Fibroblast of pulmonary artery (primary cell): ENCODE data around the gene DCST1.

Experiments used
- DNase-seq: peaks from one replicate; pipeline ENCODE4 v3.0.0-alpha.2; 2010; ENCODE audit warnings: low read depth
- H3K4me3 ChIP-seq: replicated peaks from 2 replicates; pipeline ENCODE4 v1.5.1; 2011; ENCODE audit warnings: low read depth, mild to moderate bottlenecking, control low read depth, low read length, moderate library complexity
- TF ChIP-seq, protein P1 (sequence below): IDR thresholded peaks from 2 replicates; pipeline ENCODE4 v1.5.1; 2011; ENCODE audit warnings: mild to moderate bottlenecking, control low read depth, low read length, inconsistent platforms; ENCODE audit errors: missing control alignments

DCST1 gene

DNA sequence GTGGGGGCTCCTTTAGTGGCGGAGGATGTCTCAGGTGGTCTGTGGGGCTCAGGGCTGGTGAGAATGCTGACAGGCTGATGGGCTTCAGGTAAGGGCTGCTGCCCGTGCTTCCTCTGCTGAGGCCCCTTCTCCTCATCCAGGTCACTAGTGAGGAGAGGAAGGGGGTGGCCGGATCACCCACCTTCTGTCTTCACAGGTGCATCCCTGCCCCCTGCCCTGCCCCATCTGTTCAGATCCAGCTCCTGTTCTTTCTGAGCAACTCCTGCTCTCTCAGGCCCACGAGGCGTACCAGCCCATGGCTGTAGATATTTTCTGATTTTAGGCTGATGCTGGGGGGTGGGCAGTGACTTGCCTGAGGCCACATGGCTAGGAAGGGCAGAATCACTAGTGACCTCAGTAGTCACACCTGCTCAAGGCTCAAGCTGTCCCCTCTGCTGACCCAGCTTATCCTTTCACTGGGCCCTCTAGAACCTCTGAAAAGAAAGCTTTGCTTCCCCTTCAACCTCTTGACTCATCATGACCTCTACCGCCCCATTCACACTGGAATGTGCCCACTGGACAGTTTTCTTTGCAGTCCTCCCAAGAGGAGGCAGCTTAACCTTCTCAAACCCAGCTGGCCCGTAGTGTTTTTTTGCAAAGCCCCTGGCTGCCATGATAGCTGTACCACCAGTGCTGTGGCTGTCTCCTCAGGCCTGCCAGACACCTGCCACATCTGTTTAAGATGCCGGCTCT, 14.8 kb upstream of the DCST1 start:
- H3K4me3 ChIP-seq: no peak overlapping the region
- DNase-seq: no peak

DNA sequence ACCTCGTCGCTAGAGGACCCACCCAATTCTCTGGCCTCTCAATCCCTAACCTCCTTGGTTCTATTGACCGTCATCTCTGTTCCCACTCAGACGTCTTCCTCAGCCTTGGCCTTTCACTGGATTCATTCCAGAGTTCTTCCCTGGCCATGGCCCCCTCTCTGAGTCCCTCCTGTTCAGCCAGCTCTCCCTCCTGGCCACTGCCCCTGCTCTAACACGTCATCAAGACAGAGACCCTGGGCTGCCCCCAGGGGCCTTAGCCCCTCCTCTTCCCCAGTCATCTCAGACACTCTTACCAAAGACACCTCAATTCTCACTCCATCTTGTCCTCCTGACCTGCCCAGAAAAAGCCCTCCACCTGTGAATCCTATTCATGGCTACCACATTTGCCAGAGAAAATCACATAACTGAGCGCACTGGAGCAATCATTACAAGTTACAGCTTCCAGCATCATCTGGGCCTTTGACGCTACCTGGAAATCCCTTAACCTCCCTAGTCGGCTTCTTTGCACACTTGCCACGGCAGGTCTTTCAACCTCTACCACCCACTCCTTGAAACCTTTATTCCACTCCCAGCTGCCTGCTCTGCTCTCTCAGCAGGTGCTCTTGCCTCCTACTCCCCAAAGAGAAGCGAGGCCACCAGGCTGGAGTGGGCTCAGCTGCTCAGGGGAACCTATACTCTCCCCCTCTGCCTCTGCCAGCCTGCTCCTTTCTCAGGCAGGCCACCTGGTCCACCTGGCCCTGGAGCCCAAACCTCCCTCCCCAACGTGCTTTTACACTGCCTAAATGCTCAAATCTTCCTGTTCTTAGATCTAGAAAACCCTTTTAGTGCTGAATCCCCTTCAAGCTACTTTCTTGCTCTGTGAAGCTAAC, 14.0 kb upstream of the DCST1 start:
- TF ChIP-seq, protein P1, sequence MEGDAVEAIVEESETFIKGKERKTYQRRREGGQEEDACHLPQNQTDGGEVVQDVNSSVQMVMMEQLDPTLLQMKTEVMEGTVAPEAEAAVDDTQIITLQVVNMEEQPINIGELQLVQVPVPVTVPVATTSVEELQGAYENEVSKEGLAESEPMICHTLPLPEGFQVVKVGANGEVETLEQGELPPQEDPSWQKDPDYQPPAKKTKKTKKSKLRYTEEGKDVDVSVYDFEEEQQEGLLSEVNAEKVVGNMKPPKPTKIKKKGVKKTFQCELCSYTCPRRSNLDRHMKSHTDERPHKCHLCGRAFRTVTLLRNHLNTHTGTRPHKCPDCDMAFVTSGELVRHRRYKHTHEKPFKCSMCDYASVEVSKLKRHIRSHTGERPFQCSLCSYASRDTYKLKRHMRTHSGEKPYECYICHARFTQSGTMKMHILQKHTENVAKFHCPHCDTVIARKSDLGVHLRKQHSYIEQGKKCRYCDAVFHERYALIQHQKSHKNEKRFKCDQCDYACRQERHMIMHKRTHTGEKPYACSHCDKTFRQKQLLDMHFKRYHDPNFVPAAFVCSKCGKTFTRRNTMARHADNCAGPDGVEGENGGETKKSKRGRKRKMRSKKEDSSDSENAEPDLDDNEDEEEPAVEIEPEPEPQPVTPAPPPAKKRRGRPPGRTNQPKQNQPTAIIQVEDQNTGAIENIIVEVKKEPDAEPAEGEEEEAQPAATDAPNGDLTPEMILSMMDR: no peak
- no peak for DNase-seq
- H3K4me3 ChIP-seq: no peak overlapping the region

More for the DNA sequence above, 14.8 kb upstream of the DCST1 start:
- TF ChIP-seq, protein P1: no peak

DNA sequence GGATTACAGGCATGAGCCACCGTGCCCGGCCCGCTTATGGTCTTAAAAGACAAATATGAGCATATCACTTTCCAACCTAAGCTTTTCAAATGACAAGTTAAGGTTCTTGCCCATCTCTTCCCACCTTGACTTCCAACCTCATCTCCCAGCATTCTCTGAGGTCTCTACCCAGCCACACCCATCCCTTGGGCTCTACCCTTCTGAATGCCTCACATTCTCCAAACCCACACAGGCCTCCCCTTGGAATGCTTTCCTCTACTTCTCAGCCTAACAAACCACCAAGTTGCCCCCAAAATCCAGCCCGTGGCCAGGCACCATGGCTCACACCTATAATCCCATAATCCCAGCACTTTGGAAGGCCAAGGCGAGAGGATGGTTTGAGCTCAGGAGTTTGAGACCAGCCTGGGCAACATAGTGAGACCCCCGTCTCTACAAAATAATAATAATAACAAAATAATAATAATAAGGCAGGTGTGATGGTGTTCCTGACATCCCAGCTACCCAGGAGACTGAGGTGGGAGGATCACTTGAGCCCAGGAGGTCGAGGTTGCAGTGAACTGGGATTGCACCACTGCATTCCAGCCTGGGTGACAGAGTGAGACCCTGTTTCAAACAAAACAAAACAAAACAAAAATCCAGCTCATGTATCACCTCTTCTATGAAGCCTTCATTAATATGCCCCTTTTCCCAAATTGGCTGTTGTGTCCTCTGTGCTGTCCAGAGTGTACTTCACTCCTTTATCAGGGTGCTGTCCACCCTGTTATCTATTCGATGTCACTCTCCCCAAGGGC, 11.3 kb upstream of the DCST1 start:
- H3K4me3 ChIP-seq: no peak overlapping the region
- TF ChIP-seq, protein P1: no peak
- no peak for DNase-seq

DNA sequence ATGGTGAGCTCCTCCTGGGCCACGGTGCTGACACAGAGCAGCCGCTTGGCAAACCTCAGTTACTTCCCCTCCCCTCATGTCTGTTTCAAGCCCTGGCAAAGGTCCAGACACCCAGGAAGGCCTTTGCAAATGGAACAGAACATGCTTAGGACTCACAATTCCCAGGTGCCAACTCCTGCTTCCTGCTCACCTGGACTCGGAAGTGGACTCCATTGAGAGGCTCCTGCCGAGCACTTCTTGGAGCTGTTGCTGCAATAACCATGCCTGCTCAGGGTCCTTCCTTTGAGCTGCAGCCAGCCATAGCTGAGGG, 10.7 kb upstream of the DCST1 start:
- H3K4me3 ChIP-seq: no peak overlapping the region
- no peak for DNase-seq
- TF ChIP-seq, protein P1: no peak

DNA sequence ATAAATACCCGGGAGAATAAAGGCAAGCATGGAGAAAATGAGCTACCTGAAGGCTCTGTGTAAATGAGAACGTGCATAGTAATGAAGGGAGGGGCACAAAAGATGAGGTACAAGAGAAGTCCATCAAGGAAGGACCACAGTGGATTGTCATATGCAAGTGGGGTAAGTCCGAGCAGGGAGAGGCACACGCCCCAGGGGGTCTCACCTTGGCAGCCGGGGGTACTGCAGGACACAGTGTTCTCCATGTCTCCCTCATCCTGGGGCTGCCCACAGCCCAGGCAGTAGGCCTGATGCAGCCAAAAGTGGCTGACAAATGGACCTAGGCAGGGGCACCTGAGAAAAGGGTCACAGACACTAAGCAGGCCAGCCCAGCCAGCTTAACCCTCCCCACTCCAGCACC, 10.0 kb upstream of the DCST1 start:
- H3K4me3 ChIP-seq: no peak overlapping the region
- DNase-seq: no peak
- TF ChIP-seq, protein P1: no peak

DNA sequence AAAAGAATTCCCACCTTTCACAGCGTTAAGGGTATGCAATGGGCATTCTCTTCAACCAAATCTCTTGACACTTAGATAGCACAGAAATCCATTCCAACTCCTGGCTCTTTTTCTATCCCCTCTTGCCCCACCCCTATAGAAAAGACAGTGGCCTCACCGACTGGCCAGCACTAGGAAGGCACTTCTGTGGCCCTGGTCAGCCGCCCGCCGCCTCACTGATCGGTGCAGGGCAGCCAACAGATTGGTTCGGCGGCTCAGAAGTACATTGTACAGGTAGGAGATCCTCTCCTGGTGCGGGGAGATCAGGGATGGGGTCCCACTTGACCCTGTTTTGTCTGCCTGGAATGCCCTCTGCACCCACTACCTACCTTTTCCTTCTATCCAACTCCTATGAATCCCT, 9.3 kb upstream of the DCST1 start:
- no peak for DNase-seq
- TF ChIP-seq, protein P1: no peak
- H3K4me3 ChIP-seq: no peak overlapping the region
